Kidney epithelial cell (primary cell): ENCODE results near the gene NMUR1. TPM values are rescaled to one million over a fixed set of nuclear protein-coding genes. Genes with fewer than 3 reads are reported as not detected.
"Not testable (repeated sequence)": the region's sequence is repeated elsewhere in the genome, so short reads cannot be mapped to it uniquely, and the experiment has no call there.

Experiments used
- DNase-seq: peaks from one replicate; pipeline ENCODE4 v3.0.0-alpha.2; 2010; ENCODE audit warnings: low read depth
- H3K27me3 ChIP-seq: 2 replicates; pipeline ENCODE4 v1.6.0; 2011; ENCODE audit warnings: low read length; ENCODE audit not compliant: control insufficient read depth, insufficient read depth
- H3K36me3 ChIP-seq: 2 replicates; pipeline ENCODE4 v1.5.1; 2011; ENCODE audit warnings: low read length; ENCODE audit not compliant: control insufficient read depth, insufficient read depth
- H3K4me3 ChIP-seq: 2 replicates; pipeline ENCODE4 v1.5.1; 2011; ENCODE audit warnings: low read depth, mild to moderate bottlenecking, control low read depth, low read length
- total RNA-seq: library from RNA; depleted of rRNA; stranded (reverse); fragments of >200 nt; gene quantifications from 2 replicates; pipeline ENCODE4 v1.2.3, GENCODE V29; 2015
- TF ChIP-seq, protein P1 (sequence below): IDR thresholded peaks from 2 replicates; pipeline ENCODE4 v1.5.1; 2011; ENCODE audit warnings: mild to moderate bottlenecking, moderate library complexity, low read length, control low read depth, inconsistent platforms; ENCODE audit not compliant: insufficient read depth, poor library complexity, severe bottlenecking

Gene NMUR1
- total RNA-seq, 1 donor from 2014 or later: not detected

DNA sequence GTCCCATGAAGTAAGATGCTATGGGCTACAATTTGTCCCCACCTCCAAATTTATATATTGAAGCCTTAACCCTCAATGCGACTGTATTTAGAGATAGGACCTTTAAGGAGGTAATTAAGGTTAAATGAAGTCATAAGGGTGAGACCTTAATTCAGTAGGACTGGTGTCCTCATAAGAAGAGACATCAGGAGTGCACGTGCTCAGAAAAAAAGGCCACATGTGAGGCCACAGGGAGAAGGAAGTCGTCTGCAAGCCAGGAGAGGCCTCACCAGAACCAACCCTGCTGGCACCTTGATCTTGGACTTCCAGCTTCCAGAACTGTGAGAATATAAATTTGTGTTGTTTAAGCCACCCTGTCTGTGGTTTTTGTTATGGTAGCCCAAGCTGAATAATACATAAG is 36.9 kb upstream of the NMUR1 start:
- H3K4me3 ChIP-seq: no peak overlapping the region
- no peaks in the 10 kb centered on the region for H3K36me3 ChIP-seq
- no peaks in the 10 kb centered on the region for H3K27me3 ChIP-seq
- no peak for DNase-seq
- TF ChIP-seq, protein P1, sequence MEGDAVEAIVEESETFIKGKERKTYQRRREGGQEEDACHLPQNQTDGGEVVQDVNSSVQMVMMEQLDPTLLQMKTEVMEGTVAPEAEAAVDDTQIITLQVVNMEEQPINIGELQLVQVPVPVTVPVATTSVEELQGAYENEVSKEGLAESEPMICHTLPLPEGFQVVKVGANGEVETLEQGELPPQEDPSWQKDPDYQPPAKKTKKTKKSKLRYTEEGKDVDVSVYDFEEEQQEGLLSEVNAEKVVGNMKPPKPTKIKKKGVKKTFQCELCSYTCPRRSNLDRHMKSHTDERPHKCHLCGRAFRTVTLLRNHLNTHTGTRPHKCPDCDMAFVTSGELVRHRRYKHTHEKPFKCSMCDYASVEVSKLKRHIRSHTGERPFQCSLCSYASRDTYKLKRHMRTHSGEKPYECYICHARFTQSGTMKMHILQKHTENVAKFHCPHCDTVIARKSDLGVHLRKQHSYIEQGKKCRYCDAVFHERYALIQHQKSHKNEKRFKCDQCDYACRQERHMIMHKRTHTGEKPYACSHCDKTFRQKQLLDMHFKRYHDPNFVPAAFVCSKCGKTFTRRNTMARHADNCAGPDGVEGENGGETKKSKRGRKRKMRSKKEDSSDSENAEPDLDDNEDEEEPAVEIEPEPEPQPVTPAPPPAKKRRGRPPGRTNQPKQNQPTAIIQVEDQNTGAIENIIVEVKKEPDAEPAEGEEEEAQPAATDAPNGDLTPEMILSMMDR: no peak

DNA sequence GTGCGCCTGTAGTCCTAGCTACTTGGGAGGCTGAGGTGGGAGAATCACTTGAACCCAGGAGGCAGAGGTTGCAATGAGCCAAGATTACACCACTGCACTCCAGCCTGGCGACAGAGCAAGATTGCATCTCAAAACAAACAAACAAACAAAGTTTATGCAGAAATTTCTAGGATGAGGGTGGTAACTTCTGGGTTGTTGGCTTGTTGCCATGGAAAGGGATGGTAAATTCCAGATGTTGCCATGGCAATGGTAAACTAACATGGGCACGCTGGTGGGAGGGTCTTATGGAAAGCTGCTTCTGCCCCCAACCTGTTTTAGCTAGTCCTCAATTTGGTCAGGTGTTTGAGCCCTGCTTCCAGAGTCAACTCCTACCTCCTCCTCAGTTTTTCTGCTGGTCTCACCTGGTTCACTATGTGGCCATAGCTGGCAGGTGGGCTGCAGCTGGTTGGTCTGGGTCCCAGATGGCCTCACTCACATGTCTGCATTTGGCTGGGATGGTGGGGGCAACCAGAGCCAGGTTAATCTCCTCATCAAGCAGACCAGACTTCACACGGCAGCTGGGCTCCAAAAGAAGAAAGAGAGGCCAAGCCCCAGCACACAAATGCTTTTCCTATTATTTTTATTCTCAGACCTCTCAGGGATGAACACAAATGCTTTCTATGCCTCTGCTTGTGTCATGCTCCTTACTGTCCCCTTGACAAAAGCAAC is 35.8 kb upstream of the NMUR1 start:
- no peak for DNase-seq
- Histone ChIP-seq H3K4me3 (no peak overlapping the region), H3K36me3 (no peaks in the 10 kb centered on the region), H3K27me3 (no peaks in the 10 kb centered on the region)
- TF ChIP-seq, protein P1: no peak

DNA sequence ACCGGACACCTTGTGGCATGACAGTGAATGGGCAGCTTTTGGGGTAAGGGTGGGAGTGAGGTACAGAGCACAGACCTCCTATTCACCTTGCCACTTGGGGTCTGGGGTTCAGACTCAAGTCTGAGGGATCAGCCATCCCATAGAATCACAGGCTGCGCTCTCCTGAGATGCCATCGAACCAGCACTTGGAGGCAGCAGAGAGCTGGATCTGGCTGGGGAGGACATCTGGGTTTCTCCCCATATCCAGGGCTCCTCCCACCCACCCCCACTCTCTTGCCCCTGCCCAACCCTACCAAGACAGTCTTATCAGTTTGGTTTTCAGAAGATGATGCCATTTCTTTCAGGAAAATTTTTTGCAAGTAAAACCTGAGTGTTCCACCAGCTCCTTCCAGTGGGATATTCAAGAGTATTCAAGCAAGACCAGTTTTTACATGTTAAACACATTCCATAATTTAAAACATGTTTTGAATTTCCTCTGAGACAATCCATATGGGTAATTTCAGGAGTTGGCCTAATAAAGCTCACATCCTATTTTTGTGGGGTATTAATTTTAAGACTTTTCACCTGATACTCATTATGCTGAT is 33.2 kb upstream of the NMUR1 start:
- no peak for DNase-seq
- TF ChIP-seq, protein P1: peak; percentile 81
- no peaks in the 10 kb centered on the region for H3K36me3 ChIP-seq
- no peak overlapping the region for H3K4me3 ChIP-seq
- H3K27me3 ChIP-seq: no peaks in the 10 kb centered on the region

DNA sequence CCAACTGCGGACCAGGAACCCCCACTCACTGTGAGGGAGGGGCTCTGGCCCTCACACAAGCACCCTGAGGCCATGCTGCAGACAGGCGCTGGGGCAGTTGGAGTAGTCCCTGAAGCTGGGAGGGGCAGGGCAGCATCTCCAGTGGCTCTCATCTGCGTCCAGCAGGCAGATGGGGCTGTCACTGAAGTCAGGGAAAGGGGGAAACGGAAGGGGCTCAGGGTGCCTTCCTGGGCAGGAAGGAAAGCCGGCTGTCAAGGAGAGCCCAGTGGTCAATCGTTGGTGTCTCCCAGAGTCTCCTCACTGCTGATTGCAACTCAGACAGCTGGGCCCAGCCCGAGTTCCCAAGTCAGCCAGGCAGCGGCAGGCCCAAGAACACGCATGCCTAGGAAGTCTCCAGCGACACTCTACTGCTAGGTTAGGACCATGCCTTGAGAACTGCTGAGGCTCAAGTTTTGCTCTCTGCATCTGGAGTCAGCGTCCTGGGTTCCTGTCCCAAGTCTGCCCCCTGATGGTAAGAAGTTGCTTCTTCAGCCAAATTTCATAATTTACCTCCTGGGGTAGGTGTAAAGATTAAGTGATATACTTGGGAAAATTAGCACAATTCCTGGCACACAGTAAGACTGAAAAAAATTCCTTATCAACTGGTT is 27.4 kb upstream of the NMUR1 start:
- Histone ChIP-seq H3K4me3 (no peak overlapping the region), H3K36me3 (no peaks in the 10 kb centered on the region), H3K27me3 (no peaks in the 10 kb centered on the region)
- TF ChIP-seq, protein P1: peak; percentile 73
- peak; percentile 35 for DNase-seq

DNA sequence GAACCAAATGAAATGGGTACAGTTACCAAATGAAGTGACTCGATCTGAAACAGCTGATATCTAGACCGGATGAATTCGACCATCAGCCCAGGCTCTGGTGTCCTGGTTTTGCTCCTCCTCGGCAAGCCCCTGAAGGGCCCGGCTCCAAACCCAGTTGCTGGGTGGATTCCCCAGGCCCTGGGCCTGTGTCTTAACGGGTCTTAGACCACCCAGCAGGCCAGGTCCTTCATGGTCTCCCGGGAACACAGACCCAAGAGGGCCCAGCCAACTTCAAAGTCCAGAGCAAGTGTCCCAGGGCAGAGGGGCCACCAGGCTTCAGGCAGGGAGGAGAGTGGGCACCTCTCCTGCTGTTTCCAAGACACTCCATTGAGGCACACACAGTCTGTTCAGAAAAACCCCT is 26.7 kb upstream of the NMUR1 start:
- Histone ChIP-seq H3K36me3 (no peaks in the 10 kb centered on the region), H3K4me3 (no peak overlapping the region), H3K27me3 (no peaks in the 10 kb centered on the region)
- no peak for DNase-seq
- TF ChIP-seq, protein P1: no peak

DNA sequence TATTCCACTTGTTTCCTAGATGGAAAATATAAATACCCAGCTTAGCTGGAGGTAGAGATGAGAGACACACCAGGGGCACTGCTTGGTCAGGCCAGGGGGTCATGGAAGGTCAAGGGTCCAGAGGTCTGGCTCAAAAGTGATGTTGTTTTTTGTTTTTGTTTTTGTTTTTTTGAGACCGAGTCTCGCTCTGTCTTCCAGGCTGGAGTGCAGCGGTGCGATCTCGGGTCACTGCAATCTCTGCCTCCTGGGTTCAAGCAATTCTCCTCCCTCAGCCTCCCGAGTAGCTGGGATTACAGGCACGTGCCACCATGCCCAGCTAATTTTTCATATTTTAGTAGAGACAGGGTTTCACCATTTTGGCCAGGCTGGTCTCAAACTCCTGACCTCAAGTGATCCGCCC is 26.3 kb upstream of the NMUR1 start:
- not testable (repeated sequence) for H3K27me3 ChIP-seq, H3K4me3 ChIP-seq, H3K36me3 ChIP-seq, DNase-seq
